Measurements from ENCODE around the gene FHOD1. TPM values are rescaled to one million over a fixed set of nuclear protein-coding genes. Genes with fewer than 3 reads are reported as not detected.

The FHOD1 gene
- total RNA-seq, 1 donor from 2014 or later: 2.6 TPM

DNA sequence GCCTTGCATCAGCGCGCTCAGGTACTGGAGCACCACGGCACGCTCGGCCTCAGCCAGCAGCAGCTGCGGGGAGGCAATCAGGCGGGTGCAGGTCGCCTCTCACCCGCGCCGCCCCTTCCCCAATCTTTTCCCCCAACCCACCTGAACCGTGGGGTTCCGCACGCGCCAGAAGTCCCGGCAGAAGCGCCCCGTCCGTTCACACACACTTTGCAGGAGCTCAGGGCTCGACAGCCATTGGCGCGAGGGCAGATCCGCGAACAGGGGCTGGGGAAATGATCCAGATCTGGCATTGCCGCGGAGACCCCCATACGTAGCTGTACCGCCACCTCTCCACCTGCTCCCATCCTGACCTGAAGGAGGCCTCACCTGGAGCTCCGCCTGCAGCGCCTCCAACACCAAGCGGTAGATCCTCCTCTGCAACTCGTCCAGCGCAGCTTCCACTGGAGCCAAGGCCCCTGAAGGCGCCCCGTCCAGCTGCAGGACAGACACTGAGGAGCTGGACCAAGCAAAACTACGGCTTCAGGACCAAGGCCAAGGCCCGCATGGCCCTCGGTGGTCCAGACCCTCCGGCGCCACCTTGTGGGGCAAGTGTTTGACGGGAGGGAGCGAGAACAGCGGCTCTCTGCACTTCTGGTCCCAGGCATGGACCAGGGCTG, 62.2 kb downstream of the FHOD1 start:
- no peak overlapping the region for H3K4me3 ChIP-seq (ENCODE audit: low read depth, low read length)
- no peak for FAIRE-seq

DNA sequence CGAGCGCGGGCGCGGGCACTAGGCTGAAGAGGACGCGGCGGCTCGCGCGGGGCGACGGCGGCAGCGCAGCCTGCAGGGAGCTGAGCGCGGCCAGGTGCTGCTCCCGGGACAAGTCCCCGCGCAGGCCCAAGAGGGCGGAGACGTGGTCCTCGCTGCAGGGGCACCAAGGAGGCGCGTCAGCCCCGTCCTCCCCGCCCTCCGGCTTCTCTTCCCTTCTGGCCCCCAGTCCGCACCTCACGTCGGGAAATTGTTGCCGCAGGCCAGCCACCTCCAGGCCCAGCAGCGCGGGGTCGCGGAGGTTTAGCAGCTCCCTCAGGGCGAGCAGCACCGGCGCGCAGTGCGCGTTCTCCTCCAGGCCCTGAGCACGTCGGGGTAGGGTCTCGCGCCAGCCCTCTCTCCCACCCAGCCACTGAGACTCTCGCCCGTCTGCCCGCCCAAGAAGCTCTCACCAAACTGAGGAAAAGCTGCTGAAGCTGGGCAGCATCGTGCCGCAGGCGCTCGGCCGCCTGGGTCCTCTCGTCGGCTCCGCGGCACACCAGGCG, 62.8 kb downstream of the FHOD1 start:
- FAIRE-seq (no peak), DNase-seq (ENCODE audit: low read depth) (no peak)
- TF ChIP-seq, protein P1, sequence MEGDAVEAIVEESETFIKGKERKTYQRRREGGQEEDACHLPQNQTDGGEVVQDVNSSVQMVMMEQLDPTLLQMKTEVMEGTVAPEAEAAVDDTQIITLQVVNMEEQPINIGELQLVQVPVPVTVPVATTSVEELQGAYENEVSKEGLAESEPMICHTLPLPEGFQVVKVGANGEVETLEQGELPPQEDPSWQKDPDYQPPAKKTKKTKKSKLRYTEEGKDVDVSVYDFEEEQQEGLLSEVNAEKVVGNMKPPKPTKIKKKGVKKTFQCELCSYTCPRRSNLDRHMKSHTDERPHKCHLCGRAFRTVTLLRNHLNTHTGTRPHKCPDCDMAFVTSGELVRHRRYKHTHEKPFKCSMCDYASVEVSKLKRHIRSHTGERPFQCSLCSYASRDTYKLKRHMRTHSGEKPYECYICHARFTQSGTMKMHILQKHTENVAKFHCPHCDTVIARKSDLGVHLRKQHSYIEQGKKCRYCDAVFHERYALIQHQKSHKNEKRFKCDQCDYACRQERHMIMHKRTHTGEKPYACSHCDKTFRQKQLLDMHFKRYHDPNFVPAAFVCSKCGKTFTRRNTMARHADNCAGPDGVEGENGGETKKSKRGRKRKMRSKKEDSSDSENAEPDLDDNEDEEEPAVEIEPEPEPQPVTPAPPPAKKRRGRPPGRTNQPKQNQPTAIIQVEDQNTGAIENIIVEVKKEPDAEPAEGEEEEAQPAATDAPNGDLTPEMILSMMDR (IDR thresholded peaks at IDR 0.05; ENCODE audit: insufficient read depth, low read length, severe bottlenecking): no peak
- no peaks in the 10 kb centered on the region for H3K27me3 ChIP-seq (ENCODE audit: control insufficient read depth, insufficient read depth, low read length)
- H3K36me3 ChIP-seq (ENCODE audit: control insufficient read depth, insufficient read depth, low read length): no peaks in the 10 kb centered on the region
- peak overlapping the region; percentile 78 for H3K4me3 ChIP-seq (ENCODE audit: low read depth, low read length)

More for the DNA sequence above, 62.2 kb downstream of the FHOD1 start:
- Histone ChIP-seq H3K36me3 (ENCODE audit: control insufficient read depth, insufficient read depth, low read length) (no peaks in the 10 kb centered on the region), H3K27me3 (ENCODE audit: control insufficient read depth, insufficient read depth, low read length) (no peaks in the 10 kb centered on the region)
- TF ChIP-seq, protein P1 (IDR thresholded peaks at IDR 0.05; ENCODE audit: insufficient read depth, low read length, severe bottlenecking): peak; percentile 92
- DNase-seq (ENCODE audit: low read depth): peak; percentile 68

DNA sequence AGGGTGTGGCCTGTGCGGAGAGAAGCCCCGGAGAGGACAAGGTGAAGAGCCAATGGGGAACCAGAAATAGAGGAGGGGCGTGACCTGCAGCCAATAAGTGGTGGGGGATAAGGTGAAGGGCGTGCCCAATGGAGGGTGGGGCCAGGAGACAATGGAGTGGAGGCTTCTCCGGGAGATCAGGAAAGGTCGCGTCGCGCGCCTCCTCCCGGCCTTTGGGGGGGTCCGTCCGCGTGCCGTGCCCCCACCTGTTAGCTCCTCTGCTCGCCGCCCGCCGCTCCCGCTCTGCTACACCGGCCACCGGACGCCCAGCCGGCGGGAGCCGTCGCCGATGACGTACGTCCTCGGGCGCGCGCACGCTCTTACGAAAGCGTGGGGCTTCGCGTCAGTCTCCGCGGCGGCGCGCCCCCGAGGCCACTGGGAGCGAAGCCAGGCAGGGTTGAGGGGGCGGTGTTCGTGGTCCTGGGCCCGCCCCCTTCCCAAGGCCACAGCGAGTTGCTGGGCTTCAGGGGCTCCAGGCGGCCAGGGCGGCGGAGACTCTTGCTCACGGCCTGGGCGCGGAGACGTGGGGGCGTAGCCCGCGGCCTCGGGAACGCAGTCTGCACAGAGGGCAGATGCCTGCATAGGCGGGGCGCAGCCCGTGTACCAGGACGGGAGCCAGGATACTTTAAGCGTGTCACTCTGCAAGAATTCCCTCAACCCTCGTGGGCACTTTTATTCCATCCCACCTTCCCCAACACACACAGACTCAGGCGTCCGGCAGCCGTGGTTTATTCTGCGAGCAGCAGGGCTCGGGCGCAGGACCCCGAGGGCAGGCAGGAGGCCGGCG, 63.4 kb downstream of the FHOD1 start, which contains the start of gene MATCAP1:
Gene MATCAP1, minus strand, starts transcription at position 337 of the 826 bp plus-strand sequence. CDS start 3,353 bp downstream, outside the sequence.
- Histone ChIP-seq H3K4me3 (ENCODE audit: low read depth, low read length) (peak within 1 kb of the TSS; percentile 78), H3K27me3 (ENCODE audit: control insufficient read depth, insufficient read depth, low read length) (no peaks in the 10 kb centered on the region), H3K36me3 (ENCODE audit: control insufficient read depth, insufficient read depth, low read length) (no peaks in the 10 kb centered on the region)
- TF ChIP-seq, protein P1 (IDR thresholded peaks at IDR 0.05; ENCODE audit: insufficient read depth, low read length, severe bottlenecking): no peak
- no peak for FAIRE-seq
- peak; percentile 96 for DNase-seq (ENCODE audit: low read depth)

DNA sequence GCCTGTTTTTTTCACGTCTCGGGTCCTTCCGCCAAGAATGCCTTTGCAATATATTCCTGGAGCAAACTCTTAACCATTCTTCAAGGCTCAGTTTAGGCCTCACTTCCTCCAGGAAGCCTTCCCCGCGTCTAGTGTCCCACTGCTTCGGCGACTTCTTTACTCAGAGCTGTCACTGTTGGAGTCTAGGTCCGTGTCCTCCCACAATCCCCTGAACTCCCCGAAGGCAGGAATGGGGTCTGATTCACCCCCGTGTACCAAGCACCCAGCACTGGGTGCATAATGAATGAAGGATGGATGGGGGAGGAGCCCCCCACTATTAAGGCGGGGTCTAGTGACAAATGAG, 64.0 kb downstream of the FHOD1 start:
- H3K4me3 ChIP-seq (ENCODE audit: low read depth, low read length): peak overlapping the region; percentile 78

GRCh38 chr16:67182288-67182687, 65.0 kb downstream of the FHOD1 start:
- H3K27me3 ChIP-seq (ENCODE audit: control insufficient read depth, insufficient read depth, low read length): no peaks in the 10 kb centered on the region
- TF ChIP-seq, protein P1 (IDR thresholded peaks at IDR 0.05; ENCODE audit: insufficient read depth, low read length, severe bottlenecking): no peak
- H3K4me3 ChIP-seq (ENCODE audit: low read depth, low read length): no peak overlapping the region
- DNase-seq (ENCODE audit: low read depth) (no peak), FAIRE-seq (no peak)
- H3K36me3 ChIP-seq (ENCODE audit: control insufficient read depth, insufficient read depth, low read length): no peaks in the 10 kb centered on the region

More for the DNA sequence above, 64.0 kb downstream of the FHOD1 start:
- Histone ChIP-seq H3K36me3 (ENCODE audit: control insufficient read depth, insufficient read depth, low read length) (no peaks in the 10 kb centered on the region), H3K27me3 (ENCODE audit: control insufficient read depth, insufficient read depth, low read length) (no peaks in the 10 kb centered on the region)
- TF ChIP-seq, protein P1 (IDR thresholded peaks at IDR 0.05; ENCODE audit: insufficient read depth, low read length, severe bottlenecking): no peak
- no peak for DNase-seq (ENCODE audit: low read depth)
- FAIRE-seq: no peak
